Muscle layer of colon (tissue), 2 donors: Measurements from ENCODE around the gene SIGLEC14.

Source experiments
- H3K27ac ChIP-seq: one replicate; pipeline ENCODE4 v1.7.0; 2013; ENCODE audit warnings: low read depth, mild to moderate bottlenecking, low read length, moderate library complexity
- H3K27me3 ChIP-seq, 2 donors: one replicate each; pipeline ENCODE4 v1.7.0; 2013; ENCODE audit warnings: low read length in 2 of 2, mild to moderate bottlenecking in 2 of 2; ENCODE audit not compliant: insufficient read depth in 2 of 2, control insufficient read depth in 1 of 2
- H3K36me3 ChIP-seq: one replicate; pipeline ENCODE4 v1.7.0; 2013; ENCODE audit warnings: mild to moderate bottlenecking, low read length; ENCODE audit not compliant: insufficient read depth
- H3K4me1 ChIP-seq: one replicate; pipeline ENCODE4 v1.7.0; 2013; ENCODE audit warnings: mild to moderate bottlenecking, low read length; ENCODE audit not compliant: insufficient read depth
- H3K4me3 ChIP-seq, 2 donors: one replicate each; pipeline ENCODE4 v1.7.0; 2013; ENCODE audit warnings: low read length in 2 of 2, low read depth in 1 of 2, mild to moderate bottlenecking in 1 of 2, moderate library complexity in 1 of 2
- H3K9ac ChIP-seq: one replicate; pipeline ENCODE4 v1.7.0; 2013; ENCODE audit warnings: low read length
- H3K9me3 ChIP-seq: one replicate; pipeline ENCODE4 v1.7.0; 2013; ENCODE audit warnings: mild to moderate bottlenecking, low read length
- donor health status: abdominal sarcoma.
- donor health status: Adenocarcinoma of cecum.

Gene SIGLEC14

DNA sequence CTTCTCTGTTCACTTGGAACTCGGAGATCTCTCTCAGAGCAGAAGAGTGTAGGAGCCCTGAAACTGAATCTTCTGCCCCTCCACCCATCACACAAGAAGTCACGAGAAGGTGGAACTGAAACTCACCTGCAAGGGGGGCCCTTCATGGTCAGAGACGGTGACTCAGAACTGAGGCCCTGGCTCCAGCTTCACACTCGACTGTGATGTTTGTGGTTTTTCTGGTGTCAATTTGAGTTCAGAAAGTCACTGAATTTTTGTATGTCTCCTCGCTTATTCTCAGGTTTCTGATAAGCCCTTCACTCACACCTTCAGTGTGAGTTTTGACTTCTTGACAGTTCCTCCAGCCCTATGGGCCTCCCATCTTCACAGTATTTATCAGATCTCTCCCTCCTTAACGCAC is 39.5 kb downstream of the SIGLEC14 start:
- Histone ChIP-seq H3K27ac (no peak overlapping the region), H3K27me3 (no peaks in the 10 kb centered on the region), H3K4me1 (no peaks in the 10 kb centered on the region), H3K36me3 (no peaks in the 10 kb centered on the region), H3K9me3 (no peaks in the 10 kb centered on the region), H3K9ac (no peak overlapping the region), H3K4me3 (no peak overlapping the region)

DNA sequence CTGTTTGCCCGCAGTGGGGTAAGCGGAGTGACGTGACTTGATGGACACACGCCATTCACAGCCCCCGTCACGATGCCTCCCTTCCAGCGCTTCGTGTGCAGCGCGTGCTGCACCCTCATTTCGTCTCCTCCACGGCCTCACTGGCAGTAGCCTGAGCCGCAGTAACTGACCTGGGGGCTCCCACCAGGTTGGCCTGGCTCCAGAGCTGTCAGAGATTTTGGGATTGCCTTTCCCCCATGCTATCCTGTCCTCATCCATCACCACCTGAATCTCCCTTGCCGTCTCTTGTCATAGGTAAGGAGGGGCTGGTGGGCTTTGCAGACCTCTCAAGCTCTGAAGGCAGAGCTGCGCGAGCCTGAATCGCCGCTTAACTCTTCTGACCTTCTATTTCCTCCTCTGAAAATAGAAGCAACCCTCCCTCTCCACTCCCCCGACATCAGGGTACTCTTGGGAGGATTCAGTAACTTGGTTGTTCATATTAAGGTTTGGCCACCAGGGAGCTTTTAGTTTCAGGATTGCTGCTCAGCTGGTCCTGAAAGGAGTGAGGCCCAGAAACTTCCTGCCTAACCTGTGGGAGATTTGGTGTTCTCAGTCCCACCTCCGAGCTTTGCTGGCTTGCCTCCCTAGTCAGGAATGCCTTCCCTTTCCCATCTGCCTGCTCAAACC is 44.3 kb downstream of the SIGLEC14 start:
- no peak overlapping the region for H3K27ac ChIP-seq
- no peak overlapping the region for H3K4me3 ChIP-seq
- H3K27me3 ChIP-seq = peaks cover 11 to 22% of the 10 kb centered on the region in 2 donors
- no peaks in the 10 kb centered on the region for H3K36me3 ChIP-seq
- no peaks in the 10 kb centered on the region for H3K4me1 ChIP-seq
- no peak overlapping the region for H3K9ac ChIP-seq
- no peaks in the 10 kb centered on the region for H3K9me3 ChIP-seq

- no peak overlapping the region for H3K4me3 ChIP-seq
- H3K9me3 ChIP-seq = no peaks in the 10 kb centered on the region
- H3K36me3 ChIP-seq = no peaks in the 10 kb centered on the region
- H3K27ac ChIP-seq = no peak overlapping the region
- H3K27me3 ChIP-seq = peaks cover 11 to 22% of the 10 kb centered on the region in 2 donors
- H3K9ac ChIP-seq = no peak overlapping the region
- H3K4me1 ChIP-seq = no peaks in the 10 kb centered on the region
Observed at GRCh38 chr19:51600940-51601580, 45.6 kb downstream of the SIGLEC14 start.

DNA sequence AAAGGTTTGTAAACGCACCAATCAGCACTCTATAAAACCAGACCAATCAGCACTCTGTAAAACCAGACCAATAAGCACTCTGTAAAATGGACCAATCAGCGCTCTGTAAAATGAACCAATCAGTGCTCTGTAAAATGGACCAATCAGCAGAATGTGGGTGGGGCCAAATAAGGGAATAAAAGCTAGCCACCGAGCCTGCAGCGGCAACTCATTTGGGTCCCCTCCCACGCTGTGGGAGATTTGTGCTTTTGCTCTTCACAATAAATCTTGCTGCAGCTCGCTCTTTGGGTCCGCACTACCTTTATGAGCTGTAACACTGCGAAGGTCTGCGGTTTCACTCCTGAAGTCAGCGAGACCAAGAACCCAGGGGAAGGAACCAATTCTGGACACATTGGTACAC is 47.5 kb downstream of the SIGLEC14 start:
- Histone ChIP-seq H3K36me3 (no peaks in the 10 kb centered on the region), H3K4me3 (no peak overlapping the region), H3K27ac (no peak overlapping the region), H3K9me3 (no peaks in the 10 kb centered on the region), H3K27me3 (peaks cover 11 to 22% of the 10 kb centered on the region in 2 donors), H3K4me1 (peaks cover 7% of the 10 kb centered on the region), H3K9ac (no peak overlapping the region)

DNA sequence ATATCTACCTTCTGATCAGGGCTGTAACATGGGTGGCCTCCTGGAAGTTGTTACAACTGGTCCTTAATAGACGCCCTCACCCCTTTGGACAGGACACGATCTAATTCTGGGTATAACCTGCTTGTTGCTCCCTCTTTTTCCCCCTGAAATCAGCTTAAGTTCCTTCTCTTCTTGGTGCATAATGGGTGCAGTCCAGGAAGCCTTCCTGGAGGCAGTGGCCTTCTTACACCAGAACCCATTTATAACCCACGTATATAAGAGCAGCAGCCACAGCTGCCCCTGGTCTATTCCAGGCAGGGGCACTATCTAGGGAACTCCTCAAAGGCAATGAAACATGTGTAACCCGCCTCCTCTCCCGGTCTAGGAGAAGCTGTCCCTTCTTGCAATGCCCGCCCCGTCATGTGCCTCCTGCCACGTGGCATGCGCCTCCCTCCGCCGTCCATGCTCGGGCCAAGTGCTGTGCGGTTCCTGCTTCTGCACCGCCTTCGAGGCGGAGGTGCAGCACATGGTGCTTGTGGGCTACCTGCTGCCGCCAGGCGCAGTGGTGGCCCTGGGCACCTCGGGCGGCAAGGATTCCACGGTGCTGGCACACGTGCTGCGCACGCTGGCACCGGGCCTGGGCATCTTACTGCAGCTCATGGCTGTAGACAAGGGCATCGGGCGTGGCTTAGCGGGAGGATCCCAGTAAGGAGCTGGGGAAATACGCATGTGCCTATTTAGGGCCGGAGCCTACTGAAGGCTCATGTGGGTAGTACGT is 48.3 kb downstream of the SIGLEC14 start:
- Histone ChIP-seq H3K27me3 (peaks cover 11 to 22% of the 10 kb centered on the region in 2 donors), H3K27ac (no peak overlapping the region), H3K9me3 (no peaks in the 10 kb centered on the region), H3K4me3 (no peak overlapping the region), H3K9ac (no peak overlapping the region), H3K36me3 (no peaks in the 10 kb centered on the region), H3K4me1 (peaks cover 11% of the 10 kb centered on the region)

- peak overlapping the region in 1 of 2 donors; percentile 99 for H3K4me3 ChIP-seq
- no peaks in the 10 kb centered on the region for H3K9me3 ChIP-seq
- no peak overlapping the region for H3K9ac ChIP-seq
- H3K27ac ChIP-seq = no peak overlapping the region
- peaks cover 6 to 15% of the 10 kb centered on the region in 2 donors for H3K27me3 ChIP-seq
- no peaks in the 10 kb centered on the region for H3K36me3 ChIP-seq
- H3K4me1 ChIP-seq = peaks cover 14% of the 10 kb centered on the region
Observed at GRCh38 chr19:51595190-51596175, 51.1 kb downstream of the SIGLEC14 start.

DNA sequence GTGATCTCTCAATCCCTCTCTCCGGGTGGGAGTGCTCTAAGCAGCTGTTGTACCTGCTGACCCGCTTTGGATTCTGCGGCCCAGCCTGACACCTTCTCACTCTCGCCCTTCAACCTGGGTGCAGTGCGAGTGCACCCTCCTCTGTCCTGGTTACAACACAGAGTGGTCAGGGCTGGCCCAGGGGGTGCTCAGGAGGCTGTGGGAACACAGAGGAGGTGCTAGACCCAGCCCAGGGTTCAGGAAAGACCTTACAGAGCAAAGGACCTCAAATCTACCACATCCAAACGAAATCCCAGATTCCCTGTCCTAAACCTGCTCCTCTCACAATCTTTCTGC is 51.9 kb downstream of the SIGLEC14 start:
- H3K27me3 ChIP-seq = peaks cover 0 to 9% of the 10 kb centered on the region in 2 donors
- H3K9me3 ChIP-seq = no peaks in the 10 kb centered on the region
- H3K9ac ChIP-seq = no peak overlapping the region
- H3K27ac ChIP-seq = no peak overlapping the region
- H3K4me1 ChIP-seq = peaks cover 14% of the 10 kb centered on the region
- H3K36me3 ChIP-seq = no peaks in the 10 kb centered on the region
- peak overlapping the region; percentile 60 to 99 for H3K4me3 ChIP-seq

DNA sequence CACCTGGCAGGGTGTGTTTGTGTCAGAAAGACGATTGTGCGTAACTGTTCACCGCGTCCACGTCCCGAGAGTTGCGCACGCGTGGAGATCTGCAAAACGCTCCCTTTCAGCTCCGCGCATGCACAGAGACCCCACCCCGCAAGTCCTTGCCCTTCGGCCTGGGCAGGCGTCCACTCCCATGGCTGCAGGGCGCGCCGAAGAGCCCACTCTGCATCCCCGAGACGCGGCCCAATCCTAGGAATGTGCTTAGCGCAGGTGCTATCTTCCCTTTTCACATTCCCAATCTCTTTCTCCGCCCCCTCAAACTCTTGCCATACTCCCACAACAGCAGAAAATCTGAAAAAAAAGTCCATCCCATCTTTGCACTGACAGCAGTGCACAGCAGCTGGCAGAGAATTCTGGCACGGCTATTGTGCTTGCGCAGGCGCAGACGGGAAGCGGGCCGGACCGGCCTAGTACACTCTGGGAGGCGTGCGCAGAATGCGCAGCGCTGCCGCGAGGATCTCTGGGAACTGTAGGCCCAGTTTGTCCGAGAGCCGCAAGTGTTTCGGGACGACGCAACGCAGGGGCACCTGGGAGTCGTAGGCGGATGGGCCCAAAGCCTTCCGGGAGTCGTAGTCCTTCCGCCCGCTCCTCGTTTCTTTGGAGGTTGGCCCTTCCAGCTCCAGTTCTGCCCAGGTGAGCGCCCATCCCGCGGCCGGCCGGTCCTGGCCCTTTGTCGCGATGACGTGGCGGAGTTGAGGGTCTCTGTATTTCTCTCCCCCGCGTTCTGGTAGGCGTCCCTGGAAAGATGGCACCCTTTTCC is 52.5 kb downstream of the SIGLEC14 start:
- Histone ChIP-seq H3K27me3 (peaks cover 0 to 9% of the 10 kb centered on the region in 2 donors), H3K4me3 (peak overlapping the region; percentile 60 to 99), H3K27ac (peak overlapping the region; percentile 47), H3K9ac (peak overlapping the region; percentile 32), H3K4me1 (peaks cover 14% of the 10 kb centered on the region), H3K36me3 (no peaks in the 10 kb centered on the region), H3K9me3 (no peaks in the 10 kb centered on the region)

GRCh38 chr19:51593138-51593890 is 53.3 kb downstream of the SIGLEC14 start:
- Histone ChIP-seq H3K9me3 (no peaks in the 10 kb centered on the region), H3K27me3 (peaks cover 0 to 2% of the 10 kb centered on the region in 2 donors), H3K9ac (peak overlapping the region; percentile 32), H3K4me3 (peak overlapping the region; percentile 60 to 99), H3K27ac (no peak overlapping the region), H3K36me3 (no peaks in the 10 kb centered on the region), H3K4me1 (peaks cover 14% of the 10 kb centered on the region)
